HepG2 (cell line): ENCODE data around the gene SLC25A45. TPM values are rescaled to one million over a fixed set of nuclear protein-coding genes. Genes with fewer than 3 reads are reported as not detected.

Experiments used
- FOSL1 ChIP-seq: sonication (generic); formaldehyde crosslinking; IDR thresholded peaks from 2 replicates; pipeline ENCODE4 v1.9.0; 2021; ENCODE audit warnings: missing genetic modification reagents, borderline replicate concordance
- HIC2 ChIP-seq: sonication (generic); formaldehyde crosslinking; IDR thresholded peaks from 2 replicates; pipeline ENCODE4 v1.9.0; 2022; ENCODE audit warnings: low read depth, missing genetic modification reagents
- HOXA3 ChIP-seq: sonication (generic); formaldehyde crosslinking; IDR thresholded peaks from 2 replicates; pipeline ENCODE4 v1.5.0; 2020; ENCODE audit warnings: missing genetic modification reagents
- HOXA5 ChIP-seq: sonication (generic); formaldehyde crosslinking; IDR thresholded peaks from 2 replicates; pipeline ENCODE4 v1.4.0; 2020; ENCODE audit warnings: missing genetic modification reagents
- KAT2B ChIP-seq: fragments of 150-350 bp; IDR thresholded peaks from 2 replicates; pipeline ENCODE4 v1.6.1; 2014; ENCODE audit warnings: low read depth, low read length, borderline replicate concordance
- NCOA2 ChIP-seq: sonication (generic); formaldehyde crosslinking; IDR thresholded peaks from 2 replicates; pipeline ENCODE4 v1.8.0; 2022; ENCODE audit warnings: inconsistent platforms
- POGZ ChIP-seq: sonication (generic); formaldehyde crosslinking; IDR thresholded peaks from 2 replicates; pipeline ENCODE4 v1.4.0; 2020; ENCODE audit warnings: mild to moderate bottlenecking, missing genetic modification reagents
- RBFOX2 ChIP-seq: fragments of 200-400 bp; formaldehyde crosslinking; IDR thresholded peaks from 2 replicates; pipeline ENCODE4 v1.6.1; 2017; ENCODE audit warnings: low read depth, mild to moderate bottlenecking, low read length
- SIX1 ChIP-seq: sonication (generic); formaldehyde crosslinking; IDR thresholded peaks from 2 replicates; pipeline ENCODE4 v1.4.0; 2020; ENCODE audit warnings: missing genetic modification reagents, borderline replicate concordance
- SOX6 ChIP-seq, 2 experiments: fragments of 450-650 bp in 1 of 2; sonication (generic) in 1 of 2; formaldehyde crosslinking in 1 of 2; IDR thresholded peaks; 2 replicates each; pipeline versions ENCODE4 v1.4.0 to v1.6.1; 2017 to 2020; ENCODE audit warnings: antibody characterized with exemption in 1 of 2, mild to moderate bottlenecking in 1 of 2, missing genetic modification reagents in 1 of 2
- SPEN ChIP-seq: sonication (generic); formaldehyde crosslinking; IDR thresholded peaks from 2 replicates; pipeline ENCODE4 v1.5.1; 2020; ENCODE audit warnings: low read depth, mild to moderate bottlenecking, missing genetic modification reagents
- ZFP91 ChIP-seq: sonication (generic); formaldehyde crosslinking; IDR thresholded peaks from 2 replicates; pipeline ENCODE4 v1.9.0; 2022; ENCODE audit warnings: missing genetic modification reagents, mild to moderate bottlenecking, borderline replicate concordance
- ZHX1 ChIP-seq: sonication (generic); formaldehyde crosslinking; IDR thresholded peaks from 2 replicates; pipeline ENCODE4 v1.8.1; 2022; ENCODE audit warnings: low read depth, mild to moderate bottlenecking, missing genetic modification reagents
- ZKSCAN1 ChIP-seq: fragments of 150-350 bp; IDR thresholded peaks from 2 replicates; pipeline ENCODE4 v1.6.1; 2014; ENCODE audit warnings: low read length
- ZNF326 ChIP-seq: sonication (generic); formaldehyde crosslinking; IDR thresholded peaks from 2 replicates; pipeline ENCODE4 v1.4.0; 2020; ENCODE audit warnings: missing genetic modification reagents, borderline replicate concordance
- ZNF44 ChIP-seq: sonication (generic); formaldehyde crosslinking; IDR thresholded peaks from 2 replicates; pipeline ENCODE4 v1.5.1; 2020; ENCODE audit warnings: mild to moderate bottlenecking, missing genetic modification reagents
- ZNF543 ChIP-seq: sonication (generic); formaldehyde crosslinking; IDR thresholded peaks from 2 replicates; pipeline ENCODE4 v1.4.0; 2020; ENCODE audit warnings: mild to moderate bottlenecking, missing genetic modification reagents
- ZNF670 ChIP-seq: sonication (generic); formaldehyde crosslinking; IDR thresholded peaks from 2 replicates; pipeline ENCODE4 v1.8.0; 2022; ENCODE audit warnings: mild to moderate bottlenecking, missing genetic modification reagents, borderline replicate concordance
- polyA plus RNA-seq, 8 experiments: library from polyadenylated mRNA; depleted of rRNA in 3 of 8; stranded (reverse) in 7 of 8; unstranded in 1 of 8; fragments of >200 nt; fragmentation: Illumina TruSeq in 4 of 8; extraction: Trizol in 4 of 8; gene quantifications; 2 replicates each; pipeline versions ENCODE4 v1.2.1 to v1.2.3, GENCODE V29; 2011 to 2016; ENCODE audit warnings: low read depth in 4 of 8, missing spikeins in 1 of 8, mixed read lengths in 1 of 8; ENCODE audit not compliant: insufficient read depth in 1 of 8
- total RNA-seq, 5 experiments: library from RNA; depleted of rRNA; stranded (reverse); fragments of >200 nt; fragmentation: Illumina TruSeq; extraction: Trizol; gene quantifications; 2 replicates each; pipeline ENCODE4 v1.2.3, GENCODE V29; 2016; ENCODE audit warnings: low read depth in 1 of 5
- TF ChIP-seq, protein P1 (sequence below): IDR thresholded peaks from 2 replicates; pipeline ENCODE4 v1.6.1; 2016; ENCODE audit warnings: mild to moderate bottlenecking, missing biosample characterization, missing genetic modification reagents
- TF ChIP-seq, protein P2 (sequence below): sonication (generic); formaldehyde crosslinking; IDR thresholded peaks from 2 replicates; pipeline ENCODE4 v1.4.0; 2020; ENCODE audit warnings: low read depth, mild to moderate bottlenecking, missing genetic modification reagents

Gene SLC25A45
- total and polyA plus RNA-seq, 2 of the 13 experiments (the other 11 are each of a cell fraction or from before 2014, with no cell fraction given), result 1.2 to 3.4 TPM

DNA sequence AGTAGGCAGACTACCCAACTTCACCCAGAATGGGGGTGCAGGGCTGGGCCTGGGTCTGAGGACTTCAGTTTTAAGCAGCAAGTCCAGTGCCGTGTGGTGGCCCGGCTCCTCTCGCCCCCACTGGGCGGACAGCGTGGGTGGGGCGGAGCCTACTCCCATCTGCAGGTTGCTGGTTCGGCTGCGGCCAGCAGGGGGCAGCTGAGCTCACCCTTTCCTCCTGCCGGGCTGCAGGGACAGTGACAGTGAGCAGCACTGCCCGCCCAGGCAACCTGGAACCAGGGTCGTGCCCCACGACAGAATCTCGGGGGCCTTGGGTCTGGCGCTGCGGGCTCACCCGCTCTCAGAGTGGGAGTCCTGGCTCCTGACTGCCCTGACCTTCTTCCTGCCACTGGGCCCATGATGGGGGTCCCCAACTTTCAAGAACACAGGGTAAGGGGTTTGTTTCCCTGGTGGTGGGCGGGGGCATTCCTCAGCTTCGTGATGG is 33.9 kb upstream of the SLC25A45 start (continued):
- TF ChIP-seq ZFP91 (CRISPR knock-in tag) (peak; percentile 80; the same call in 1 of the 2 replicates), ZKSCAN1 (0 out of 2 replicates have a peak, but pooled peaks have one; percentile 29), SPEN (CRISPR knock-in tag) (peak; percentile 74; the same call in 1 of the 2 replicates), ZNF543 (no peak), RBFOX2 (peak; percentile 66), FOSL1 (no peak), HIC2 (peak; percentile 68; the same call in 1 of the 2 replicates), HOXA3 (peak; percentile 54; the same call in 1 of the 2 replicates), NCOA2 (CRISPR knock-in tag) (no peak), ZHX1 (no peak), KAT2B (no peak), POGZ (no peak), ZNF44 (CRISPR knock-in tag) (no peak; the same call in 1 of the 2 replicates), SOX6 (IDR thresholded peaks at IDR 0.05) (no peak), SOX6 (CRISPR knock-in tag; IDR thresholded peaks at IDR 0.05) (no peak), HOXA5 (CRISPR knock-in tag) (peak; percentile 58; the same call in 1 of the 2 replicates), ZNF326 (CRISPR knock-in tag) (no peak), ZNF670 (CRISPR knock-in tag) (no peak), SIX1 (CRISPR knock-in tag) (no peak)
- TF ChIP-seq, protein P1, sequence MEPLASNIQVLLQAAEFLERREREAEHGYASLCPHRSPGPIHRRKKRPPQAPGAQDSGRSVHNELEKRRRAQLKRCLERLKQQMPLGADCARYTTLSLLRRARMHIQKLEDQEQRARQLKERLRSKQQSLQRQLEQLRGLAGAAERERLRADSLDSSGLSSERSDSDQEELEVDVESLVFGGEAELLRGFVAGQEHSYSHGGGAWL, result 0 out of 2 replicates have a peak, but pooled peaks have one; percentile 36
- TF ChIP-seq, protein P2, sequence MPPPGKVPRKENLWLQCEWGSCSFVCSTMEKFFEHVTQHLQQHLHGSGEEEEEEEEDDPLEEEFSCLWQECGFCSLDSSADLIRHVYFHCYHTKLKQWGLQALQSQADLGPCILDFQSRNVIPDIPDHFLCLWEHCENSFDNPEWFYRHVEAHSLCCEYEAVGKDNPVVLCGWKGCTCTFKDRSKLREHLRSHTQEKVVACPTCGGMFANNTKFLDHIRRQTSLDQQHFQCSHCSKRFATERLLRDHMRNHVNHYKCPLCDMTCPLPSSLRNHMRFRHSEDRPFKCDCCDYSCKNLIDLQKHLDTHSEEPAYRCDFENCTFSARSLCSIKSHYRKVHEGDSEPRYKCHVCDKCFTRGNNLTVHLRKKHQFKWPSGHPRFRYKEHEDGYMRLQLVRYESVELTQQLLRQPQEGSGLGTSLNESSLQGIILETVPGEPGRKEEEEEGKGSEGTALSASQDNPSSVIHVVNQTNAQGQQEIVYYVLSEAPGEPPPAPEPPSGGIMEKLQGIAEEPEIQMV (CRISPR knock-in tag), result no peak
